Upper lobe of right lung (tissue), 1 donor: ENCODE results near the gene TOR2A. TPM values are rescaled to one million over a fixed set of nuclear protein-coding genes. Genes with fewer than 3 reads are reported as not detected.

Experiments used
- ATAC-seq: fragments of 200-7000 bp; cut with Tn5 transposase; one replicate; pipeline ENCODE4 v1.9.1; 2020; ENCODE audit warnings: mild to moderate bottlenecking, moderate library complexity
- DNase-seq: peaks from one replicate; pipeline ENCODE4 v3.0.0-alpha.2; 2020
- H3K27ac ChIP-seq: fragments of 200-600 bp; one replicate; pipeline ENCODE4 v1.8.0; 2022
- H3K27me3 ChIP-seq: fragments of 200-600 bp; one replicate; pipeline ENCODE4 v1.8.0; 2022; ENCODE audit warnings: mild to moderate bottlenecking
- H3K36me3 ChIP-seq: fragments of 200-600 bp; one replicate; pipeline ENCODE4 v1.8.0; 2022
- H3K4me1 ChIP-seq: fragments of 200-600 bp; one replicate; pipeline ENCODE4 v1.8.0; 2022
- H3K4me3 ChIP-seq: fragments of 200-600 bp; one replicate; pipeline ENCODE4 v1.8.0; 2022; ENCODE audit warnings: mild to moderate bottlenecking
- H3K9me3 ChIP-seq: fragments of 200-600 bp; one replicate; pipeline ENCODE4 v1.8.0; 2022
- intact Hi-C: fragments of 100-400 bp; cut with DNase I; formaldehyde crosslinking; loops from one replicate; pipeline ENCODE4 v1.11.0; 2022
- total RNA-seq: library from RNA; stranded (reverse); fragmentation: NEBNext Ultra II Directional; extraction: Animal tissue kit (Norgen Biotek cat#: 25700); gene quantifications from one replicate; pipeline ENCODE4 v1.2.1, GENCODE V29; 2021
- TF ChIP-seq, protein P1 (sequence below): fragments of 200-600 bp; IDR thresholded peaks from one replicate; pipeline ENCODE4 v1.8.0; 2022; ENCODE audit warnings: antibody characterized with exemption
- donor health status: DM: no; HTN: yes; CAD: no; lungs with severe emphysema.

Gene TOR2A
- total RNA-seq, 1 donor from 2014 or later = 17.3 TPM

DNA sequence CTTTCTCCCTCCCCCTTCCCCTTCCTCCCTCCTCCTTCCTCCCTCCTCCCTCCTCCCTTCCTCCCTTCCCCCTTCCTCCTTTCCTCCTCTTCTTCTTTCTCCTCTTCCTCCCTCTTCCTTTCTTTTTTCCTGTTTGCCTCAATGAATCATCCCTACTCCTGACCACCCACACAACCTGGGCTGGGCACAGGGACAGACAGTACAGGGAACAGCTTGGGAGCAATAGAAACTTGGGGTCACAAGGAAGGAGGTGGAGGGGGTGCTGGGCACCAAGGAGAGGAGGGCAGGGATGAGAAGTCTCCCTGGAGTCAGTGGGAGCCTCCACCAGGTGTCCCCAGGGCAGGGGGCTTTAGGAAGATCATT is 14.2 kb downstream of the TOR2A start:
- Histone ChIP-seq H3K27ac (no peak overlapping the region), H3K36me3 (no peaks in the 10 kb centered on the region), H3K4me1 (peaks cover 15% of the 10 kb centered on the region), H3K4me3 (no peak overlapping the region), H3K9me3 (no peaks in the 10 kb centered on the region), H3K27me3 (no peaks in the 10 kb centered on the region)
- TF ChIP-seq, protein P1, sequence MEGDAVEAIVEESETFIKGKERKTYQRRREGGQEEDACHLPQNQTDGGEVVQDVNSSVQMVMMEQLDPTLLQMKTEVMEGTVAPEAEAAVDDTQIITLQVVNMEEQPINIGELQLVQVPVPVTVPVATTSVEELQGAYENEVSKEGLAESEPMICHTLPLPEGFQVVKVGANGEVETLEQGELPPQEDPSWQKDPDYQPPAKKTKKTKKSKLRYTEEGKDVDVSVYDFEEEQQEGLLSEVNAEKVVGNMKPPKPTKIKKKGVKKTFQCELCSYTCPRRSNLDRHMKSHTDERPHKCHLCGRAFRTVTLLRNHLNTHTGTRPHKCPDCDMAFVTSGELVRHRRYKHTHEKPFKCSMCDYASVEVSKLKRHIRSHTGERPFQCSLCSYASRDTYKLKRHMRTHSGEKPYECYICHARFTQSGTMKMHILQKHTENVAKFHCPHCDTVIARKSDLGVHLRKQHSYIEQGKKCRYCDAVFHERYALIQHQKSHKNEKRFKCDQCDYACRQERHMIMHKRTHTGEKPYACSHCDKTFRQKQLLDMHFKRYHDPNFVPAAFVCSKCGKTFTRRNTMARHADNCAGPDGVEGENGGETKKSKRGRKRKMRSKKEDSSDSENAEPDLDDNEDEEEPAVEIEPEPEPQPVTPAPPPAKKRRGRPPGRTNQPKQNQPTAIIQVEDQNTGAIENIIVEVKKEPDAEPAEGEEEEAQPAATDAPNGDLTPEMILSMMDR = no peak
- no peak for DNase-seq
- intact Hi-C loops = loop anchor here (10.0 kb wide), 1 partner anchor 226 kb away; no protein-coding TSS in a partner anchor
- no peak for ATAC-seq

DNA sequence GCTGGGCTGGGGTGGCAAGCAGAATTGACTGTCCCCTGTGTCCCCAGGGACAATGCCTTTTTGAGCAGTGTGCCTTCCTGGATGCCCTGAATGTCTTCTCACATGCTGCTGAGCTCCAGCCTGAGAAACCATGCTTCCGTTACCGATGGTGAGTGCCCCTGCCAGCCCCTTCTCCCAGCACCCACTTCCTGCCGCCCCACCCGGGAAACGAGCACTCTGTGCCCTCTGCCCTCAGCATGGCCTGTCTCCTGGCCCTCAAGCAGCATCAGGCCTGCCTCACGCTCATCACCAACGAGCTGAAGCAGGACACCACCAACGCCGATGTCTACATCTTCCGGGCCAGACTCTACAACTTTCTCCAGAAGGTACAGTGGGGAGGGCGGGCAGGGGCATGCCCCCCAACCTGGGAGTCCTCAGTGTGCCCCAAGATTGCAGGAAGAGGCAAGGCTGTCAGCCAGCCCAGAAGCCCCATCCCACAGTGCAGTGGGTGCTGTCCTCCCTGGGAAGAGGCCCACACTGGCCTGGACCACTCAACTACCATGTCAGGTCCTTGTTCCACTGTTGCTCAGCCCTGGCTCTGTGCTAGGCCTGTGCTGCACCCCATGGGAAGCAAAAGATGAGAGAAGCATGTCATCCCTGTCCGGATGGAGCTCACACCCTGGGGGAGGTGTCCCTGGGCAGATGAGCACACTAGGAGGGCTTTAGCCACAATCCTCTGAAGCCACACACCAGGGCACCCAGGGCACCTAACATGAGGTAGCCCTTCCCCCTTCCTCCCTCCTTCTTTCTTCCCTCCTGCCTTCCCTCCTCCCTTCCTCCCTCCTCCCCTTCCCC is 14.8 kb downstream of the TOR2A start:
- intact Hi-C loops = loop anchor here (10.0 kb wide), 1 partner anchor 225 kb away; no protein-coding TSS in a partner anchor
- H3K4me1 ChIP-seq = peaks cover 15% of the 10 kb centered on the region
- no peak overlapping the region for H3K4me3 ChIP-seq
- ATAC-seq (no peak), DNase-seq (no peak)
- no peaks in the 10 kb centered on the region for H3K27me3 ChIP-seq
- no peaks in the 10 kb centered on the region for H3K9me3 ChIP-seq
- TF ChIP-seq, protein P1 = no peak
- H3K27ac ChIP-seq = no peak overlapping the region
- H3K36me3 ChIP-seq = no peaks in the 10 kb centered on the region

DNA sequence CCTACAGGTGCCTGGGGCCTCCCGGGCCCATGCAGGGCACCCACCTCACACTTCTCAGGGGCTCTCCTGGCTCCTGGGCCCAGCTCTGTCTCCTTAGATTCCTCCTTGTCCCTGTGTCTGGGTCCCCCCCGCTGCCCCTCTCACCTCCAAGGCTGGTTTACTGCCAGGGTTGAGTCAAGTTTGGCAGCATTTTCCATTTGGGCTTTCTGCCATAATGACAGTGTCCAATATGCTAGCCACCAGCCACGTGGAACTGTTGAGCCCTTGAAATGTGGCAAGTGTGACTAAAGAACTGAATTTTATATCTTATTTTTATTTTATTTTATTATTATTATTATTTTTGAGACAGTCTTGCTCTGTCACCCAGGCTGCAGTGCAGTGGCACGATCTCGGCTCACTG is 17.3 kb downstream of the TOR2A start:
- TF ChIP-seq, protein P1 = no peak
- peaks cover 12% of the 10 kb centered on the region for H3K4me1 ChIP-seq
- intact Hi-C loops = no loop called here
- H3K4me3 ChIP-seq = no peak overlapping the region
- no peaks in the 10 kb centered on the region for H3K9me3 ChIP-seq
- no peaks in the 10 kb centered on the region for H3K27me3 ChIP-seq
- ATAC-seq = no peak
- H3K36me3 ChIP-seq = no peaks in the 10 kb centered on the region
- no peak for DNase-seq
- no peak overlapping the region for H3K27ac ChIP-seq

DNA sequence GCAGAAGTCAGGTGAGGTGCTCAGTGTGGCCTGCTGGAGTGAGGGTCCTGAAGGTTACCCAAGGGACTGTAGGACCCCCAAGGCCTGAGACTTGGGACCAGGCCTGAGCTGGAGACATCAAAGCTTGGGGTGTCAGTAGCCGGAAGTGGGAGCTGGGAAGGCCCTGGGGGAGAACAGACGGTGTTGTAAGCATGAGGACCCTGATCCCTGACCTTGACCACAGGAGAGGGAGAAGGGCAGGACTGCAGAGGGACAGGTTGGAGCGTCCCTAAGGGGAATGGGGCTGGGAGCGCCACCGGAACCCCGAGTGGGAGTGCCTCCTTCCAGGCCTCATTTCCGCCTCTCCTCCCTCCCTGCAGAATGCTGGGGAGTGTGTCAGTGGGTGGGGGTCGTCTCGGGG is 18.7 kb downstream of the TOR2A start:
- TF ChIP-seq, protein P1 = no peak
- no peak for DNase-seq
- Histone ChIP-seq H3K36me3 (no peaks in the 10 kb centered on the region), H3K27ac (peak overlapping the region; percentile 83), H3K9me3 (no peaks in the 10 kb centered on the region), H3K4me3 (peak overlapping the region; percentile 91), H3K4me1 (peaks cover 12% of the 10 kb centered on the region), H3K27me3 (no peaks in the 10 kb centered on the region)
- intact Hi-C loops = no loop called here
- ATAC-seq = no peak

DNA sequence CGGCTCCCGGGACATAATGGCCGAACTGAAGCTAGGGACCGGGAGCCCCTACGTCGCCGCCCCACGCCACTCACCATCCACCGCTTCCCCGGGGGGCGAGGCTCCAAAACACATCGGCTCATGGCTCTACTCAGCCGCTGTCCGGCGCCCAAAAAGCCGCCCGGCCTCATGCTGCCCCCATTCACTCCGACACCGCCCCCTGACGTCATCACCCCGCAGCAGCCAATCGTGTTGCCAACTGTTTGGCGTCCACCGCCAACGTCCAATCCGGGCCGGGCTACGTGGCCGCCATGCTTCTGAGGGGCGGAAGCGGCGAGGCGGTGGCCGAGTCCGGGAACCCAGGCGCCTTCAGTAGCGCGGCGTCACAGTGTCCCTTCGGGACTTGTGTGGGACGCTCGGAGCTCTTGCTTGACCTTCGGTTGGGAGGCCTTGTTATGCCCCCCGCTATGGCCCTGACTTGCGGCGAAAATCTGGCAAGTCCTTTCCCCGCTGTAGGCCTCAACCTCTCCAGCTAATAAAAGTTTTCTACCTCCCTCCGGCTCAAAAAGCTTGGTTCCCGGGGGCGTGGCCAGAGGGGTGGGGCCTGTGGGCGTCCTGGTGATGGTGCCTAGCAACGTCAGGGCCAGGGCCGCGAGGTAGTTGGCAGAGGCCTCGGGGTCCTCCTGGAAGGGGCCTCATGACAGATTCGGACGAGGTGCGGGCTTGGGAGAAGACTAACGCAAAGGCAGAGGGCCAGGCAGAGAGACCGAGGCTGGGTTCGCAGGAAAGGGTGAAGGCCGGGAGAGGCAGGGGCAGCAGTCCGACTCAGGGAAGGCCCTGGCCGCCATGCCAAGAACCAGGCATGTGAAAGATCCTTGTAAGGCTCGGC is 19.4 kb downstream of the TOR2A start, which contains the start of the genes PTRH1 and TTC16:
TSS of gene PTRH1 (minus strand) at position 194 of the 868 bp plus-strand sequence. CDS start at position 170, 24 bp downstream.
TSS of gene TTC16 (plus strand) at position 610 of the 868 bp plus-strand sequence. CDS start at position 677, 67 bp downstream.
- Histone ChIP-seq H3K27ac (peak within 1 kb of the TSS; percentile 83), H3K9me3 (no peaks in the 10 kb centered on the region), H3K36me3 (no peaks in the 10 kb centered on the region), H3K27me3 (no peaks in the 10 kb centered on the region), H3K4me1 (peaks cover 12% of the 10 kb centered on the region), H3K4me3 (peak within 1 kb of the TSS; percentile 91)
- ATAC-seq = peak; percentile 97
- TF ChIP-seq, protein P1 = no peak
- intact Hi-C loops = no loop called here
- peak; percentile 99 for DNase-seq
